IPS DF 4.7 (cell line): ENCODE data around the gene SMAD3.

Source experiments
- DNase-seq: peaks from one replicate; pipeline ENCODE4 v3.0.0-alpha.2; 2013; ENCODE audit warnings: low spot score; ENCODE audit errors: extremely low read depth

SMAD3 gene

DNA sequence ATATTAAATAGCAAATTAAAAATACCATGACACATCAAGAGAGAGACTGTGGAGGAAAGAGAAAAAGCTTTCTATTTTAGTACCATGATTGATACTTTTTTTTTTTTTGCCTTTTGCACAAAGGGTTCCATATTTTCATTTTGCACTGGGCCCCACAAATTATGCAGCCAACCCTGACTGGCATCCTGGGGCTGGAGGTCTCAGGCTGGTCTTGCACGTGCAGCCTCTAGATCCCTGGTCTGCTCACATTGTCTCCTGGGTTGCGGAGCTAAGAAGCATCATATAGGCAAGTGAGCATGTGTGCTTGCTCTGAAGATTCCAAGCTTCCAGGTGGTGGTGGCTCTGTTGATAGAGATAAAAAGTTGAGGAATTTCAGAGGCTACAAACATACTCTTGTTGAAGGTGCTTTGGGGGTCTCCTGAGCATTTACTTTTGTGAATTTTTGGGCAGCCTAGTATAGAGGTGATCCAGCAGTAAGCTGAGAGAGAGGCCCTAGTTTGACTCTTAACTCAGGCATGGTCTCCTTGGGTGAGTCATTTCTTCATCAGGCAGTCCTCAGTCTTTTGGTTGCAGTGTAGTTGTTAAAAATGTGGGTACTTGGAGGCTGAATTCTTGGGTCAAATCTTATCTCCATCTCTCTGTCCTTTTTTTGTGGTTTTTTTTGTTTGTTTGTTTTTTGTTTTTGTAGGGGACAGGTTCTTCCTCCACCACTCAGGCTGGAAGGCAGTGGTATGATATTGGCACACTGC is 31.3 kb downstream of the SMAD3 start:
- no peak for DNase-seq

DNA sequence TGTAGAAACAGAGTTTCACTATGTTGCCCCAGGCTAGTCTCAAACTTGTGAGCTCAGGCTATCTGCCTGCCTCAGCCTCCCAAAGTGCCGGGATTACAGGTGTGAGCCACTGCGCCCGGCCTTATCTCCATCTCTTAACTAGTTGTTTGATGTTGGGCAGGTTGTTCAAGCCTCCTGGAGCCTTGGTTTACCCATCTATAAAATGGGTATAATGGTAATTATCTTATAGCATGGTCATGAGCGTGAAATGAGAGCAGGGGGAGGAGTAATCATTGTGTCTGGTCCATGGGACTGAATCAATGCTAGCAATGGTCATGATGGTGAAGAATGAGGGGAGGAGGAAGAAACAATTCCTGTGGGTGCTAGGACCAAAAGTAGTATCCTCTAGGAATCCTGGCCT is 32.0 kb downstream of the SMAD3 start:
- no peak for DNase-seq

GRCh38 chr15:67097930-67098740 is 32.7 kb downstream of the SMAD3 start:
- DNase-seq: no peak

- DNase-seq: no peak
Observed at GRCh38 chr15:67098768-67099282, 33.4 kb downstream of the SMAD3 start.

DNA sequence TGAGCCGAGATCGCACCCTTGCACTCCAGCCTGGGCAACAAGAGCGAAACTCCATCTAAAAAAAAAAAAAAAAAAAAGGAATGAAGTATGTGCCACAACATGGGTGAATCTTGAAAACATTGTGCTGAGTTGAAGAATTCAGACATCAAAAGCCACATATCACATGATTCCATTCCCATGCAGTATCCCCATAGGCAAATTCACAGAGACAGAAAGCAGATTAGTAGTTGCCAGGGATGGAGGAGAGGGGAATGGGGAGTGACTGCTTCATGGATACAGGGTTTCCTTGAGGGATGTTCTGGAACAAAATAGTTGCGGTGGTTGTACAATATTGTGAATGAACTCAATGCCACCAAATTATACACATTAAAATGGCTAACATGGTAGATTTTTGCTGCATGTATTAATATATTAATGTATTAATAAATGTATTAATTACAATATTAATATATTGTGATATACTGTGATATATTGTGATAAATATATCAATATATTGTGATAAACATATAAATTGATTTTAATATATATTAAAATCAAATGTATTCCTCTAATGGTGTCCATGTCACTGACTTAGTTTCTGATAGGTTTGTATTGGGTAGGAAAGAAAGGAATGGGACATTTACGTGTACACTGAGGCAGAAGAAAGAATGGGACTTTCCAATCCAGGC is 34.9 kb downstream of the SMAD3 start:
- DNase-seq: no peak

DNA sequence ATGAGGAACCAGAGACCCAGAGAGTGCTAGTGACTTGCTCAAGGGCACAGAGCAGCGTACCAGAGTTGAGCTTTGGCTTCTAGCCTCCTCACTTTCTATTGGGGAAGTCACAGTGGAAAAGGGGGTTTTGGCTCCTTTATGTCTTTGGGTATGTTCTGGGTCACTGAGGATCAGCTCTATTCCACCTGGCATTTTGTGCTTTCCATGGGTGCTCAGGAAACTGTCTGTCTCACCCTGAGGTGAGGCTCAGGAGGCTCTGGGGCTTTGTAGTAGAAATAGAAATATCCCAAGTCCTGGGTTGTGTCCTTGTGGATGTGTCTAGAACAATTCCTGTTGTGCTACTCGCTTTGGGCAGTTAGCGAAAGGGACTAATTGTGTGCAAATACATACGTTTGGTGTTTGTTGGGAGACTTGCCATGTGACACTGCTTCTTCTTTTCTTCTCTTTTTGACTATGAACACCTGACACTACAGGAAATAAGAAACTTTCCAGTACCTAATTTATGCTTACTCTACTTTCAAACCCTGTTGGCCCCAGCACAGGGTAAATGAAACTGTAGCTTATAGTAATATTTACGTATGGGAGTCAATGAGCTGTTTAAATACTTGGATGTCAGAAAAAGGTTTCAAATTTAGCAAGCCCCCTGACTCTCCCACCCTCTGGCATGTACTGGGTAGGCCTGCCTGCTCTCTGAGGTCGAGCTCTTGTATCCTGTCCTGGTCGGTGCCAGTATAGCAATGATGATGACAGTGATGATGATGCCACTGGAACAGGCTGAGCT is 35.6 kb downstream of the SMAD3 start:
- no peak for DNase-seq

DNA sequence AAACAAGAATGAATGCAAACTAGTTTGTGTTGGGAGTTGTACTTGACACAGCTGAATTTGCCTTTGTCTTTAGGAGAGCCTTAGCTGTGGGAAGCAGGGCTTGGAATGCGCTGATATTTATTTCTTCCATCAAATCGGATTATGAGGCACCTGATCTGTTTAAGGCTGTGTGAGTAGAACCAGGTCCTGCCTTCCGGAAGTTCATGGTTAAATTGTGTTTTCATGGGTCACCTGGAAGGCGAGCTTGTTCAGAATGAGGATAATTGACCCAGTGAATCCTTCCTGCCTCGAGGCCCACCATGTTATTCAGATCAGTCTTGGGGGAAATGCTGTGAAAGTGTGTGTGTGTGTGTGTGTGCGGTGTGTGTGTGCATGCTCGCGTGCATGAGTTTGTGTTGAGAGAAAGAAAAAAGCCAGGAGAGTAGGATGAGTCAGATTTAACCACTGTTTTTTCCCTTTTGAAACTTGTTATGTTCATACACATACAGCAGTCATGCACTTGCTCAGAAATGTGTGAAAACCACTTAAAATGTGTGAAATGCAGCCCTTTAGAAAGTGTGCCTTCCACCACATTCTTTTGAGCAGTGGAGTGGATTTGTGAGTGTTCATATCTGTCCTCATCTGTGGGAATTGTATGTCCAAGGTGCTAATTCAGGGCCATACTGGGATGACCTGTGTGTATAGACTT is 36.7 kb downstream of the SMAD3 start:
- no peak for DNase-seq

GRCh38 chr15:67102599-67102929 is 37.2 kb downstream of the SMAD3 start:
- no peak for DNase-seq

DNA sequence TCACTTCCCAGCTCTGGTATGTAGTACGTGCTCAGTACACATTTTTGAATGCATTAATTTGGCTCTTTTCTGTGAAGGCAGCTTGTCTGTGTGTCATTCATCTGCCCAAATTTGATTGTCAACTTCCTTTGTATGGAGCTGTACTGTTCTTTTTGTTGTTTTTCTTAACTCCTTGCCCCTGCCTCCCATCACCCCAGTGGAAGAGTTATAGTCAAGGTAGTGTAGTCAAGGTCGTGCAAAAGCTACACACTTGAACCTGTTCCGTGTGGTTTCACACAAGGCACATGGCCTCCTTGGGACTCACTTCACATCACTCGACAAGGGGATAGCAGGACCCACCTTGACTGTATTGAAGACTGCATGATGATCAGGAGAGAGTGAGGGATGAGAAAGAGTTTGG is 37.6 kb downstream of the SMAD3 start:
- no peak for DNase-seq

GRCh38 chr15:67103432-67103831 is 38.0 kb downstream of the SMAD3 start:
- DNase-seq: no peak

GRCh38 chr15:67103869-67104268 is 38.5 kb downstream of the SMAD3 start:
- DNase-seq: no peak

GRCh38 chr15:67104510-67104909 is 39.1 kb downstream of the SMAD3 start:
- no peak for DNase-seq

DNA sequence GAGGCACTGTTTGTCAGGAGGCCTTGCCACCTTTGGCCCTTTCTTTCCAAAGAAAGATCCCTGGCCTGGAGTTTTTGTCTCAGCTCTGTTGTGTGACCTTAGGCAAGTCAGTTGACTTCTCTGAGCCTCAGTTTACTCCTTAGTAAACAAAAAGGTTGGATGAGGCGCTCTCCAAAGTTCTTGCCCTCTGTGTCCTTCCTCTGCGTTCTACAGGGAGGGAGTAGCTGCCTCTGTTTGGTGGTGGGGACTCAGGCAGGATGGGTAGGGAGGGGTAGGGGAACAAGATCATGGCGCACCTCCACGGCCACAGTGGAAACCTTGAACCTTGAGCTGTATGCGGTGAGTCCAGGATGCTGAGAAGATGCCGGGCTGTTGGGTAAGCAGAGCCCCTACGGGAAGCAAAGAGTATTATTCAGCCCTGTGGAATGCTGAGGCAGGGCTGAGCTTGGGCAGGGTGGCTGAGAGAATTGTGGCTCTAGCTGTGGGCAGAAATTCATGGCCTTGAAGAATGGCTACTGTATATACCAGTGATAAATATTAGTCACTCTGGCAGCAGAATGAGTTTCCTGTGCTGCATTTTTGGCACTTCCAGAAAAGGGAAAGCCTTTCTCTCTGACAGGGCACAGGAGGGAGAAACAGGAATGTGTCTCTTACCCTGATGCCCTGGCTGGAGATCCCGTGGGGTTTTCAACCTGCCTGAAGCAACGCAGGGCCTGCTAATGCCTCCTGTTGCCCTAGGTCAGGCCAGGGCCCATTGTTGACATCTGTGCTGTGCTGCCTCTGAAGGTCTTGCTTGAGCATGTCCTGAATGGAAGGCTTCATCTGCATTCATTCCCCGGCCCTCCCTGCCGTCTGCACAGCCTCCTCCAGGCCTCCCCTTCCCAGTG is 39.9 kb downstream of the SMAD3 start:
- DNase-seq: no peak

GRCh38 chr15:67105991-67106763 is 40.8 kb downstream of the SMAD3 start:
- DNase-seq: no peak

DNA sequence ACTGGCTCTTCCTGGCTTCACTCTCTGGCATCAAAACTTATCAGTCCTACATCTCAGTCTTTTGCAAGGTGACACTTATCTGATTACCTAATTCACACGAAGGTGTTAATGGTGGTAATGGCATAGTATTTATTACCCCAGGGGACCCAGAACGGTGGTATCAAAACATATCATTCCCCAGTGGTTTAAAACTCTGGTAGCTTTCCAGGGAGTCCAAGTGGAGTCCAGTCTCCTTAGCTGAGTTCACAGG is 41.3 kb downstream of the SMAD3 start:
- DNase-seq: no peak

DNA sequence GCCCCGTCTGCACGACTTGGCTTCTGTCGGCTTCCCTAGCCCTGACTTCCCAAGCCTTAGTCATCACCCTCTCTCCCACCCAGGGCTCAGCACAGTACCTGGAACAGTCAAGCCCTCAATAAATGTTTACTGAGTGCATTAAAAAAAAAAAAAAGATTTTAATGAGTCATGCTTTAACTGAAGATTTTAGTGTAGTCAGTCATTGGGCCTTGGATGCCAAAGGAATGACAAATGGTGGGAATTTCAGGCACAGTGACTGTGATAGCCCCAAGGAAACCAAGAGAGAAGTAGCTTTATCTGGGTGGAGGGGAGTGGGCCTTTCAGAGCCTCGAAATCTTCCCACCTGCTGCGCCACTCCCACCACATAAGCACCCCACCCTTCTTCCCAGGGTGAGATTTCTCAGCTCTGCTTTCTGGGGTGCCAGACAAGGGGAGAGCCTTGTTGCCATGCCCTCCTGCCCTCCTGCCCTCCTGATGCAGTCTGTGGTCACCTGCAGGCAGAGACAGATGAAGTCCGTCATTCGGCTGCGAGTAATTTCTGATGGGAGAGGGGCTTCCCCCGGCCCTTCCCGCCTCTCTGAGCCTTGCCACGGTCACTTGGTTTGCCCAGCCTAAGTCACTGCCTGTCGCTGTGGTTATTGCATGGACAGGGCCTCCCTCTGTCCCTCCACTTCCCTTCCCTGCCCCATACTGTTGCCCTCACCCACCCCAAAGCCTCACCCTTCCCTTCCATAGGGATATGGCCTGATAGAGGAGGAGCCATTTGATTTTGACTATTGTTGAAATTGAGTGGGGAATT is 41.8 kb downstream of the SMAD3 start:
- DNase-seq: no peak

DNA sequence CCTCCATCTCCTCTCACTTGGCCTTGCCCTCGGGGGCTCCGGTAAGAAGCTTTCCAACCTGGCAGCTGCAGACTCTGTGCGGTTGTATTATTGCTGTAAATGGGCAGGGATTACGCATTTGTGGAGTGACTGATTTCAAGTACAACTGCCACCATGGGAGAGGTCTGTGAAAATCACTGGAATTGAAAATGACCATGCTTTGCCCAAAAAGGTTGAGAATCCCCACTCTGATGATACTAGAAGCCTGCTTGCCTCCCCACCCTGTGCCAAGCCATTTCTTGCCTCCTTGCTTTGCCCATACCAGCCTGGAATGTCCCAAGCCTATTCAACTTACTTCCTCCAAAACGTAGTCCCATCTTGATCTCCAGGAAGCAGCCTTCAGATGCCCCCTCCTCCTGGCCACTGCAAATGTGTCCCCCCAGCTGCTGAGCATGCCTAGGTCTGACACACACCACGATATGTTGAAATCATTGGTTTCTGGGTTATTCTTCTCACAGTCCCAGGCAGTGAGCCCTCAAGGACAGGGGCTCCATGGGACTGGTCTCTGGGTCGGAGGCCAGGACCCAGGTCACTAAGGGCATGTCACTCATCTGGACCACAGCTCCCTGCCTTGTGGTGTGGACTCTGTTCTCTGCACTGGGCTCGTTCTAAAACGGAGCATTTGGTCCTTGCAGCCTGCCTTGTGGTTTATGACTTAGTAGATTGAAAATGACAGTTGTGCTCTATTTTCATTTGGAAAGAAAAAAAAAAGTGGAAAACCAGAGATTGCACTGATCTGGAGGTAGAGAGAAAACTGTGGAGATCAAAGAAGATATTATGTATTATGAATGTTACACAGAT is 42.9 kb downstream of the SMAD3 start:
- DNase-seq: no peak
